Esophagus squamous epithelium (tissue), 5 donors: ENCODE results near the gene HSPA4. TPM values are rescaled to one million over a fixed set of nuclear protein-coding genes. Genes with fewer than 3 reads are reported as not detected.

ENCODE experiments used
- DNase-seq: peaks from one replicate; lab custom pipeline; 2025; lab: John Stamatoyannopoulos, UW
- H3K27ac ChIP-seq, 4 donors: fragments of 200-600 bp; sonication (generic); one replicate each; pipeline ENCODE4 v1.5.1; 2016 to 2019; ENCODE audit warnings: mild to moderate bottlenecking in 1 of 4
- H3K27me3 ChIP-seq, 4 donors: fragments of 200-600 bp; sonication (generic); 1 replicate in 3 of 4; 2 replicates in 1 of 4; pipeline versions ENCODE4 v1.5.1 to v1.6.0; 2017 to 2021; ENCODE audit warnings: antibody characterized with exemption in 1 of 4
- H3K36me3 ChIP-seq, 3 donors: fragments of 200-600 bp; sonication (generic); one replicate each; pipeline ENCODE4 v1.5.1; 2016 to 2019
- H3K4me1 ChIP-seq, 3 donors: fragments of 200-600 bp; sonication (generic); one replicate each; pipeline ENCODE4 v1.5.1; 2017 to 2019
- H3K4me3 ChIP-seq, 4 donors: fragments of 200-600 bp; sonication (generic); 1 replicate in 3 of 4; 2 replicates in 1 of 4; pipeline ENCODE4 v1.5.1; 2016 to 2019; ENCODE audit warnings: mild to moderate bottlenecking in 2 of 4, moderate library complexity in 1 of 4
- H3K9me3 ChIP-seq, 3 donors: fragments of 200-600 bp; sonication (generic); one replicate each; pipeline ENCODE4 v1.5.1; 2016 to 2019
- CTCF ChIP-seq, 6 experiments: fragments of 450-650 bp in 4 of 6; fragments of 200-600 bp in 2 of 6; sonication (generic) in 2 of 6; IDR thresholded peaks; one replicate each; pipeline ENCODE4 v1.5.1; 2016 to 2019; ENCODE audit warnings: antibody characterized with exemption in 6 of 6, mild to moderate bottlenecking in 4 of 6, moderate library complexity in 4 of 6
- POLR2A ChIP-seq, 4 donors: fragments of 450-650 bp; IDR thresholded peaks; one replicate each; pipeline ENCODE4 v1.6.1; 2017; ENCODE audit warnings: antibody characterized with exemption in 4 of 4, mild to moderate bottlenecking in 4 of 4, moderate library complexity in 3 of 4
- WGBS, 2 donors: methylation state at CpG; one replicate each; pipeline ENCODE4 v1.1.5; 2018; 5-methylcytosine and 5-hydroxymethylcytosine counted together
- intact Hi-C: fragments of 100-400 bp; cut with DNase I; formaldehyde crosslinking; loops from one replicate; pipeline ENCODE4 v1.15.0; 2022
- total RNA-seq, 4 donors: library from RNA; depleted of rRNA; stranded (reverse); fragments of >200 nt; gene quantifications; one replicate each; pipeline ENCODE4 v1.1.0, GENCODE V29; 2016
- donor health status: DM: yes; HTN: yes; CAD: no.

The HSPA4 gene
- total RNA-seq, 4 donors from 2014 or later: 47.7 to 82.4 (median 67.3) TPM

- no peak for TF ChIP-seq CTCF (IDR thresholded peaks at IDR 0.05)
- no peak for TF ChIP-seq POLR2A (IDR thresholded peaks at IDR 0.05)
- Histone ChIP-seq H3K4me1 (no peaks in the 10 kb centered on the region), H3K4me3 (no peak overlapping the region), H3K27ac (no peak overlapping the region), H3K27me3 (no peaks in the 10 kb centered on the region), H3K9me3 (no peaks in the 10 kb centered on the region), H3K36me3 (no peaks in the 10 kb centered on the region)
- DNase-seq: no peak
- intact Hi-C loops: no loop called here
- 82 to 96% methylated on average over 4 to 5 of the region's 7 CpGs for WGBS, 2 donors
Observed at GRCh38 chr5:133140311-133140710, 88.5 kb downstream of the HSPA4 start.

- TF ChIP-seq POLR2A (IDR thresholded peaks at IDR 0.05) (no peak), CTCF (IDR thresholded peaks at IDR 0.05) (no peak)
- Histone ChIP-seq H3K9me3 (no peaks in the 10 kb centered on the region), H3K36me3 (no peaks in the 10 kb centered on the region), H3K27ac (no peak overlapping the region), H3K4me3 (no peak overlapping the region), H3K27me3 (no peaks in the 10 kb centered on the region), H3K4me1 (no peaks in the 10 kb centered on the region)
- no peak for DNase-seq
- WGBS, 2 donors: 85 to 89% methylated on average over 3 of the region's 3 CpGs
- intact Hi-C loops: no loop called here
Observed at GRCh38 chr5:133141746-133142145, 89.9 kb downstream of the HSPA4 start.

- H3K4me3 ChIP-seq: no peak overlapping the region
- no peak overlapping the region for H3K27ac ChIP-seq
- no peaks in the 10 kb centered on the region for H3K9me3 ChIP-seq
- WGBS, 2 donors: 53 to 82% methylated on average over 6 of the region's 6 CpGs
- DNase-seq: no peak
- no peaks in the 10 kb centered on the region for H3K36me3 ChIP-seq
- TF ChIP-seq CTCF (IDR thresholded peaks at IDR 0.05) (no peak), POLR2A (IDR thresholded peaks at IDR 0.05) (no peak)
- intact Hi-C loops: no loop called here
- H3K4me1 ChIP-seq: no peaks in the 10 kb centered on the region
- H3K27me3 ChIP-seq: no peaks in the 10 kb centered on the region
Observed at GRCh38 chr5:133142782-133143181, 91.0 kb downstream of the HSPA4 start.

- intact Hi-C loops: no loop called here
- 61 to 77% methylated on average over 3 to 4 of the region's 4 CpGs for WGBS, 2 donors
- no peak for TF ChIP-seq CTCF (IDR thresholded peaks at IDR 0.05)
- TF ChIP-seq POLR2A (IDR thresholded peaks at IDR 0.05): no peak
- Histone ChIP-seq H3K4me3 (no peak overlapping the region), H3K27me3 (no peaks in the 10 kb centered on the region), H3K36me3 (no peaks in the 10 kb centered on the region), H3K27ac (no peak overlapping the region), H3K4me1 (no peaks in the 10 kb centered on the region), H3K9me3 (no peaks in the 10 kb centered on the region)
- no peak for DNase-seq
Observed at GRCh38 chr5:133144245-133144981, 92.6 kb downstream of the HSPA4 start.

GRCh38 chr5:133145436-133146170, 93.8 kb downstream of the HSPA4 start:
- Histone ChIP-seq H3K27ac (no peak overlapping the region), H3K9me3 (no peaks in the 10 kb centered on the region), H3K27me3 (no peaks in the 10 kb centered on the region), H3K36me3 (no peaks in the 10 kb centered on the region), H3K4me1 (no peaks in the 10 kb centered on the region), H3K4me3 (no peak overlapping the region)
- DNase-seq: no peak
- TF ChIP-seq POLR2A (IDR thresholded peaks at IDR 0.05): no peak
- 72 to 79% methylated on average over 5 to 10 of the region's 11 CpGs for WGBS, 2 donors
- intact Hi-C loops: no loop called here
